ENCODE results near the gene OR8H1.

DNA sequence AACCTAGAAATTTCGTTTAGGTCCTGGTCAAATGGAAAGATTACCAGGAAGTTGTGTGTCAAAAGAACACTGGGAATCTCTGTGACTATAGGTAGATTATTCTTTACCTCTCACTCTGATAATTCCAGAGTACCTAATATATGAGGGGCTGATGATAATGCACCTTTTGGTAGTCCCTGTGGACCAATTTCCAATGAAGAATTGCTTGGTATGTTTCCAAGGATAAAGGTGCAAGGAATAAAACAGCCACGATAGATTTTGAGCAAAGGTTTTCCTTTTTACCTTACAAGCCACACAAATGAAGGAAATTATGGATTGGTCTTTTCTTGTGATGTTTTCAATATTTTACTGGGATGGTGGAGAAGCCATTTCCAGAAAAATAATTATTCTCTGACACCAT is at the start of gene OR8H1:
- TF ChIP-seq, protein P1, sequence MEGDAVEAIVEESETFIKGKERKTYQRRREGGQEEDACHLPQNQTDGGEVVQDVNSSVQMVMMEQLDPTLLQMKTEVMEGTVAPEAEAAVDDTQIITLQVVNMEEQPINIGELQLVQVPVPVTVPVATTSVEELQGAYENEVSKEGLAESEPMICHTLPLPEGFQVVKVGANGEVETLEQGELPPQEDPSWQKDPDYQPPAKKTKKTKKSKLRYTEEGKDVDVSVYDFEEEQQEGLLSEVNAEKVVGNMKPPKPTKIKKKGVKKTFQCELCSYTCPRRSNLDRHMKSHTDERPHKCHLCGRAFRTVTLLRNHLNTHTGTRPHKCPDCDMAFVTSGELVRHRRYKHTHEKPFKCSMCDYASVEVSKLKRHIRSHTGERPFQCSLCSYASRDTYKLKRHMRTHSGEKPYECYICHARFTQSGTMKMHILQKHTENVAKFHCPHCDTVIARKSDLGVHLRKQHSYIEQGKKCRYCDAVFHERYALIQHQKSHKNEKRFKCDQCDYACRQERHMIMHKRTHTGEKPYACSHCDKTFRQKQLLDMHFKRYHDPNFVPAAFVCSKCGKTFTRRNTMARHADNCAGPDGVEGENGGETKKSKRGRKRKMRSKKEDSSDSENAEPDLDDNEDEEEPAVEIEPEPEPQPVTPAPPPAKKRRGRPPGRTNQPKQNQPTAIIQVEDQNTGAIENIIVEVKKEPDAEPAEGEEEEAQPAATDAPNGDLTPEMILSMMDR (IDR thresholded peaks at IDR 0.05) = no peak
- no peak for TF ChIP-seq EP300 (IDR thresholded peaks at IDR 0.05)
